HepG2 (cell line): ENCODE measurements around the gene OGFOD3. TPM values are rescaled to one million over a fixed set of nuclear protein-coding genes. Genes with fewer than 3 reads are reported as not detected.

Source experiments
- CBX1 ChIP-seq: IDR thresholded peaks from one replicate; pipeline ENCODE4 v1.6.1; 2016; ENCODE audit warnings: antibody characterized with exemption, low read depth
- DNMT3B ChIP-seq: conservative IDR thresholded peaks from 2 replicates; pipeline ENCODE4 v1.6.1; 2016; ENCODE audit warnings: missing biosample characterization, control low read depth
- ELF1 ChIP-seq: sonication (generic); formaldehyde crosslinking; IDR thresholded peaks from 2 replicates; pipeline ENCODE4 v1.4.0; 2020; ENCODE audit warnings: missing genetic modification reagents
- ELF4 ChIP-seq: sonication (generic); formaldehyde crosslinking; IDR thresholded peaks from 2 replicates; pipeline ENCODE4 v1.5.0; 2020; ENCODE audit warnings: missing genetic modification reagents, mild to moderate bottlenecking, moderate library complexity, borderline replicate concordance
- FOXO4 ChIP-seq: sonication (generic); formaldehyde crosslinking; conservative IDR thresholded peaks from 2 replicates; pipeline ENCODE4 v1.8.1; 2023; ENCODE audit warnings: missing genetic modification reagents
- HMGA1 ChIP-seq: sonication (generic); formaldehyde crosslinking; conservative IDR thresholded peaks from 2 replicates; pipeline ENCODE4 v1.4.0; 2020; ENCODE audit warnings: missing genetic modification reagents
- JUND ChIP-seq: sonication (generic); formaldehyde crosslinking; IDR thresholded peaks from 2 replicates; pipeline ENCODE4 v1.8.0; 2022; ENCODE audit warnings: mild to moderate bottlenecking, missing genetic modification reagents
- KDM2A ChIP-seq: sonication (generic); formaldehyde crosslinking; IDR thresholded peaks from 2 replicates; pipeline ENCODE4 v1.4.0; 2020; ENCODE audit warnings: low read depth, missing genetic modification reagents, borderline replicate concordance
- MIER3 ChIP-seq: IDR thresholded peaks from 2 replicates; pipeline ENCODE4 v1.6.1; 2016; ENCODE audit warnings: missing compliant biosample characterization, borderline replicate concordance
- POLR2A ChIP-seq, 2 experiments: IDR thresholded peaks; 2 replicates each; pipeline ENCODE4 v1.6.1; 2011; ENCODE audit warnings: low read depth in 2 of 2, low read length in 2 of 2, mild to moderate bottlenecking in 1 of 2, moderate library complexity in 1 of 2; ENCODE audit not compliant: insufficient read depth in 1 of 2
- RFX3 ChIP-seq: IDR thresholded peaks from 2 replicates; pipeline ENCODE4 v1.6.1; 2016; ENCODE audit warnings: missing biosample characterization, missing genetic modification reagents
- SIN3B ChIP-seq: fragments of 150-350 bp; IDR thresholded peaks from 2 replicates; pipeline ENCODE4 v1.6.1; 2014; ENCODE audit warnings: low read length
- SP5 ChIP-seq: IDR thresholded peaks from 2 replicates; pipeline ENCODE4 v1.6.1; 2016; ENCODE audit warnings: low read depth, borderline replicate concordance
- USF2 ChIP-seq, 2 experiments: sonication (generic) in 1 of 2; formaldehyde crosslinking in 1 of 2; IDR thresholded peaks; 2 replicates each; pipeline versions ENCODE4 v1.5.1 to v1.6.1; 2011 to 2020; ENCODE audit warnings: borderline replicate concordance in 1 of 2, low read depth in 1 of 2, low read length in 1 of 2, mild to moderate bottlenecking in 1 of 2, missing genetic modification reagents in 1 of 2, moderate library complexity in 1 of 2
- ZNF335 ChIP-seq: sonication (generic); formaldehyde crosslinking; IDR thresholded peaks from 2 replicates; pipeline ENCODE4 v1.4.0; 2020; ENCODE audit warnings: missing genetic modification reagents
- ZNF619 ChIP-seq: sonication (generic); formaldehyde crosslinking; IDR thresholded peaks from 2 replicates; pipeline ENCODE4 v1.4.0; 2020; ENCODE audit warnings: mild to moderate bottlenecking, missing genetic modification reagents
- ZSCAN12 ChIP-seq: sonication (generic); formaldehyde crosslinking; IDR thresholded peaks from 2 replicates; pipeline ENCODE4 v1.9.0; 2021; ENCODE audit warnings: mild to moderate bottlenecking, missing genetic modification reagents
- polyA plus RNA-seq, 8 experiments: library from polyadenylated mRNA; depleted of rRNA in 3 of 8; stranded (reverse) in 7 of 8; unstranded in 1 of 8; fragments of >200 nt; fragmentation: Illumina TruSeq in 4 of 8; extraction: Trizol in 4 of 8; gene quantifications; 2 replicates each; pipeline versions ENCODE4 v1.2.1 to v1.2.3, GENCODE V29; 2011 to 2016; ENCODE audit warnings: low read depth in 4 of 8, missing spikeins in 1 of 8, mixed read lengths in 1 of 8; ENCODE audit not compliant: insufficient read depth in 1 of 8
- total RNA-seq, 5 experiments: library from RNA; depleted of rRNA; stranded (reverse); fragments of >200 nt; fragmentation: Illumina TruSeq; extraction: Trizol; gene quantifications; 2 replicates each; pipeline ENCODE4 v1.2.3, GENCODE V29; 2016; ENCODE audit warnings: low read depth in 1 of 5
- TF ChIP-seq, protein P1 (sequence below): sonication (generic); formaldehyde crosslinking; IDR thresholded peaks from 2 replicates; pipeline ENCODE4 v1.4.0; 2020; ENCODE audit warnings: missing genetic modification reagents, borderline replicate concordance
- TF ChIP-seq, protein P2 (sequence below): sonication (generic); formaldehyde crosslinking; IDR thresholded peaks from 2 replicates; pipeline ENCODE4 v1.9.0; 2022; ENCODE audit warnings: missing genetic modification reagents, mild to moderate bottlenecking, borderline replicate concordance
- TF ChIP-seq, protein P3 (sequence below): sonication (generic); formaldehyde crosslinking; IDR thresholded peaks from 2 replicates; pipeline ENCODE4 v1.8.0; 2022; ENCODE audit warnings: mild to moderate bottlenecking, missing genetic modification reagents, moderate library complexity

The OGFOD3 gene
- total and polyA plus RNA-seq, 2 of the 13 experiments (the other 11 are each of a cell fraction or from before 2014, with no cell fraction given), result 40.0 to 42.1 TPM

GRCh38 chr17:82358465-82359350 lies 59.7 kb downstream of the OGFOD3 start, which contains the start of gene TEX19 (continued):
- TF ChIP-seq, protein P1, sequence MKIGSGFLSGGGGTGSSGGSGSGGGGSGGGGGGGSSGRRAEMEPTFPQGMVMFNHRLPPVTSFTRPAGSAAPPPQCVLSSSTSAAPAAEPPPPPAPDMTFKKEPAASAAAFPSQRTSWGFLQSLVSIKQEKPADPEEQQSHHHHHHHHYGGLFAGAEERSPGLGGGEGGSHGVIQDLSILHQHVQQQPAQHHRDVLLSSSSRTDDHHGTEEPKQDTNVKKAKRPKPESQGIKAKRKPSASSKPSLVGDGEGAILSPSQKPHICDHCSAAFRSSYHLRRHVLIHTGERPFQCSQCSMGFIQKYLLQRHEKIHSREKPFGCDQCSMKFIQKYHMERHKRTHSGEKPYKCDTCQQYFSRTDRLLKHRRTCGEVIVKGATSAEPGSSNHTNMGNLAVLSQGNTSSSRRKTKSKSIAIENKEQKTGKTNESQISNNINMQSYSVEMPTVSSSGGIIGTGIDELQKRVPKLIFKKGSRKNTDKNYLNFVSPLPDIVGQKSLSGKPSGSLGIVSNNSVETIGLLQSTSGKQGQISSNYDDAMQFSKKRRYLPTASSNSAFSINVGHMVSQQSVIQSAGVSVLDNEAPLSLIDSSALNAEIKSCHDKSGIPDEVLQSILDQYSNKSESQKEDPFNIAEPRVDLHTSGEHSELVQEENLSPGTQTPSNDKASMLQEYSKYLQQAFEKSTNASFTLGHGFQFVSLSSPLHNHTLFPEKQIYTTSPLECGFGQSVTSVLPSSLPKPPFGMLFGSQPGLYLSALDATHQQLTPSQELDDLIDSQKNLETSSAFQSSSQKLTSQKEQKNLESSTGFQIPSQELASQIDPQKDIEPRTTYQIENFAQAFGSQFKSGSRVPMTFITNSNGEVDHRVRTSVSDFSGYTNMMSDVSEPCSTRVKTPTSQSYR (CRISPR knock-in tag), result 0 out of 2 replicates have a peak, but pooled peaks have one; percentile 16
- TF ChIP-seq CBX1 (no peak), RFX3 (CRISPR knock-in tag) (no peak), HMGA1 (CRISPR knock-in tag) (no peak), KDM2A (CRISPR knock-in tag) (0 out of 2 replicates have a peak, but pooled peaks have one; percentile 33), USF2 (IDR thresholded peaks at IDR 0.05; ENCODE audit: low read depth, low read length) (no peak), USF2 (CRISPR knock-in tag; IDR thresholded peaks at IDR 0.05; ENCODE audit: borderline replicate concordance) (no peak), ZSCAN12 (CRISPR knock-in tag) (no peak), SP5 (CRISPR knock-in tag) (no peak), FOXO4 (no peak), ZNF619 (CRISPR knock-in tag) (no peak), SIN3B (no peak), ZNF335 (CRISPR knock-in tag) (no peak), MIER3 (CRISPR knock-in tag) (no peak), ELF4 (CRISPR knock-in tag) (0 out of 2 replicates have a peak, but pooled peaks have one; percentile 37), DNMT3B (CRISPR knock-in tag) (no peak), POLR2A (IDR thresholded peaks at IDR 0.05; ENCODE audit: insufficient read depth in 1 of 2, low read depth in 2 of 2, low read length in 2 of 2) (0 out of 4 replicates have a peak, but pooled peaks of 1 of the 2 experiments have one; percentile 22), ELF1 (CRISPR knock-in tag) (peak; percentile 71), JUND (CRISPR knock-in tag) (no peak)
- TF ChIP-seq, protein P2, sequence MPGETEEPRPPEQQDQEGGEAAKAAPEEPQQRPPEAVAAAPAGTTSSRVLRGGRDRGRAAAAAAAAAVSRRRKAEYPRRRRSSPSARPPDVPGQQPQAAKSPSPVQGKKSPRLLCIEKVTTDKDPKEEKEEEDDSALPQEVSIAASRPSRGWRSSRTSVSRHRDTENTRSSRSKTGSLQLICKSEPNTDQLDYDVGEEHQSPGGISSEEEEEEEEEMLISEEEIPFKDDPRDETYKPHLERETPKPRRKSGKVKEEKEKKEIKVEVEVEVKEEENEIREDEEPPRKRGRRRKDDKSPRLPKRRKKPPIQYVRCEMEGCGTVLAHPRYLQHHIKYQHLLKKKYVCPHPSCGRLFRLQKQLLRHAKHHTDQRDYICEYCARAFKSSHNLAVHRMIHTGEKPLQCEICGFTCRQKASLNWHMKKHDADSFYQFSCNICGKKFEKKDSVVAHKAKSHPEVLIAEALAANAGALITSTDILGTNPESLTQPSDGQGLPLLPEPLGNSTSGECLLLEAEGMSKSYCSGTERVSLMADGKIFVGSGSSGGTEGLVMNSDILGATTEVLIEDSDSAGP (CRISPR knock-in tag), result peak; percentile 41; the same call in 1 of the 2 replicates
- TF ChIP-seq, protein P3, sequence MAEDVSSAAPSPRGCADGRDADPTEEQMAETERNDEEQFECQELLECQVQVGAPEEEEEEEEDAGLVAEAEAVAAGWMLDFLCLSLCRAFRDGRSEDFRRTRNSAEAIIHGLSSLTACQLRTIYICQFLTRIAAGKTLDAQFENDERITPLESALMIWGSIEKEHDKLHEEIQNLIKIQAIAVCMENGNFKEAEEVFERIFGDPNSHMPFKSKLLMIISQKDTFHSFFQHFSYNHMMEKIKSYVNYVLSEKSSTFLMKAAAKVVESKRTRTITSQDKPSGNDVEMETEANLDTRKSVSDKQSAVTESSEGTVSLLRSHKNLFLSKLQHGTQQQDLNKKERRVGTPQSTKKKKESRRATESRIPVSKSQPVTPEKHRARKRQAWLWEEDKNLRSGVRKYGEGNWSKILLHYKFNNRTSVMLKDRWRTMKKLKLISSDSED, result no peak
